GM18868 (cell line): Measurements from ENCODE around the gene SURF6.
"Not testable (repeated sequence)": the region's sequence is repeated elsewhere in the genome, so short reads cannot be mapped to it uniquely, and the experiment has no call there.

Experiments
- ATAC-seq: cut with Tn5 transposase; IDR thresholded peaks from one replicate; pipeline ENCODE4 v1.9.1; 2021; ENCODE audit warnings: mild to moderate bottlenecking, moderate library complexity; ENCODE audit not compliant: unreplicated experiment

SURF6 gene

GRCh38 chr9:133329306-133330156 is 6.5 kb downstream of the SURF6 start:
- ATAC-seq = not testable (repeated sequence)

GRCh38 chr9:133327834-133328484 is 8.0 kb downstream of the SURF6 start:
- no peak for ATAC-seq

DNA sequence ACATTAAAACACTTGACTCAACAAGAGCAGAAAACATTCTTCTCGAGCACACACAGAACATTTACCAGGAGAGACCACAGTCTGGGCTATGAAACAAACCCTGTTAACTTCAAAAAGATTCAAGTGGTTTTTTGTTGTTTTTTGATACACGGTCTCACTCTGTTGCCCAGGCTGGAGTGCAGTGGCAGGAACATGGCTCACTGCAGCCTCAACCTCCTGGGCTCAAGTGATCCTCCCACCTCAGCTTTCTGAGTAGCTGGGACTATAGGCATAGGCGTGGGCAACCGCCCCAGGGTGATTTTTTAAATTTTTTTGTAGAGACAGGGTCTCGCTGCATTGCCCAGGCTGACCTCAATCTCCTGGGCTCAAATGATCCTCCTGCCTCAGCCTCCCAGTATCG is 9.0 kb downstream of the SURF6 start:
- not testable (repeated sequence) for ATAC-seq

DNA sequence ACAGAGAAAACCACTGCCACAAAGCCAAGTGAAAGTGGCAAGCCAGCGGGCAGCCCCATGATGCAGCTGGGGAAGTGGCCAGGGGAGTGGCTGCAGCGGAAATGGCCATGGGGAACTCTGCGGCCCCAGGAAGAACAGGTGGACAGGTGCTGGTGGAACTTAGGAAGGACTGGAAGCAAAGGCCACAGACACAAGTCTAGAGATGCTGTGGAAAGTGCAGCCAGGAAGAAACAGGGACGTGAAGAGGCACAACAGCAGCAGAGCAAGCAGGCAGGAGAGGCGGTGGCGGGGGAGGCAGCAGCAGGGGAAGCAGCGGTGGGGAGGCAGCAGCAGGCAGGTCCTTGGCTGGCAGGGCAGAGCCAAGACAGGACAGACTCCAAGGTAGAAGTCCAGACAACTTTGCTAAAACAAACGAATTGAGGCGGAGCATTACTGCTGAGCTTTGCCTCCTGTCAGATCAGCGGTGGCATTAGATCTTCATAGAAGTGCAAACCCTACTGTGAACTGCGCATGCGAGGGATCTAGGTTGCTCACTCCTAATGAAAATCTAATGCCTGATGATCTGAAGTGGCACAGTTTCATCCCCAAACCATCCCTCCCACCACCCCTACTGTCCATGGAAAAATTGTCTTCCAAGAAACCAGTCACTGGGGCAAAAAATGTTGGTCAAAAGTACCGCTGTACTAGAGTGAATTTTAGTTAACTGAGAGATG is 11.8 kb downstream of the SURF6 start:
- ATAC-seq = no peak

DNA sequence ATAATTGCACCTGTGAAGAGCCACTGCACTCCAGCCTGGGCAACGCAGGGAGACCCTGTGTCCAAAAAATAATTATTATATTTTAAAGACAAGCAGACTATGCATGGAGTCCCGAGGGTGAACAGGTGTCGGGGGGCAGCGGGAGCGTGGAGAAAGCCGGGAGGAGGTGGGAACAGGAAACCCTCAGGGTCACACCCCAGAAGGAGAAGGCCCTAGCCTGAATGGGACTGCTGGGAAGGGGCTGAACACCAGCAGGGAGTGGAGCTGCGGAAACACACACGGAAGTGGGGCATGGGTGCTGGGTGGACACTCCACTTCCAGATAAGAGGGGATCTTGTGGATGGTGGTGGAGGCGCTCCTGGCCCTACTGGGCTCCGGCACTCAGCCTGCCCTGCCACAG is 12.8 kb downstream of the SURF6 start:
- ATAC-seq = no peak

DNA sequence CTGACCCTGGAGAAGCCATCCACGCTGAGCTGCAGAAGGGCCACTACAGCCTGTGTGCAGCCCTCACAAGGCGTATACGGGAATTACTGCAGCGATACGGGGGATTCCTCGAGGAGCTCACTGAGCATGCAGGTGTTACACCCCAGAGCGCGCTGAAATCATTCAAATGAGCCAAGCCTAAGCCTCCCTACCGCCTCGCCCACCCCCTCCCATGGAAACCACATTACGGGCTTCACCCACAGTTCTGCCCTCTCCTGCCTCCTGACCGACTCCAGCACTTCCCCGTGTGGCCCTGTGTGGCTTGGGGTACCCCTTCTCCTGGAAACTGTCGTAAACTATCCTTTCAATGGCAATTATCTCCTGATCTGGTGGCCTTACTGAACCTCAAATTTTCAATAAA is 13.3 kb downstream of the SURF6 start:
- no peak for ATAC-seq

DNA sequence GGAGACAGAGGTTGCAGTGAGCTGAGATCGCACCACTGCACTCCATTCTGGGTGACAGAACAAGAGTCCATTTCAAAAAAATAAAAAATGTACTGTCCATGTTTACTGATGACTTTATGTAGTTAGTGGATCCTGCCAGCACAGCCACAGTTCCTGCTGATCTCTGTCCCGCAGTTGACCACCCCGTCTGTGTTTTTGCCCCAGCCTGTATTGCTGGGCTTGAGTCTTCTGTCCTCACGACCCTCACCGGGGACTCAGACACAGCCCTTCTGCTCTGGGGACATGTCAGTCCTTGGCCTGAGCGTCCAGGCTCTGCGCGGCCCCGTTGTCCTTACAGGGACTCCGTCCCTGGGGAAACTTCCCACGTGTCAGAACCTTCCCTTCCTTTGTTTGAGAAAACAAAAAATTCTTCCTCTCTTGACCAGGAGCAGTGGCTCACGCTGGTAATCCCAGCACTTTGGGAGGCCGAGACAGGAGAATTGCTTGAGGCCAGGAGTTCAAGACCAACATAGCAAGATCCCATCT is 14.5 kb downstream of the SURF6 start:
- no peak for ATAC-seq

DNA sequence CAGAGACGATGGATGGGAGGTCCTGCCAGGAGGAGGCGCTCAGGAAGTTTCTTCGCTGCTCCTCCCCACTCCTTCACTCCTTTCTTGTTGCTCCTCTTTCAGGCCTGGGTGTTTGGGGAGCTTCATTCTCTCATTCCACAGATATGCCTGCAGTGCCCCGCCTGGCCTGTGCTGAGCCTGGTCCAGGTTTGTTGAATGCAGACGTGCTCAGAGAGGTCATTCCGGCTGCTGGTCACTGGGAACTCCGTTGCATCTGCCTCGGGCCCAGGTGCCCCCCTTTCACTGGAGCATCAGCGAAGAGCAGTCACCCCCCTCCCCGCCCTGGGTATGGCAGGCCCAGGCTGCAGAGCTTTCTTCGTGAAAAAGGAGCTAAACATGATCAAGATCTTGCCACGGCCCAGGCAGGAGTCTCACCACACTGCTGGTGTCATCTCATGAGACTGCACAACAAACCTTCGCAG is 15.5 kb downstream of the SURF6 start:
- ATAC-seq = no peak

GRCh38 chr9:133317551-133317950 is 18.4 kb downstream of the SURF6 start:
- ATAC-seq = not testable (repeated sequence)

DNA sequence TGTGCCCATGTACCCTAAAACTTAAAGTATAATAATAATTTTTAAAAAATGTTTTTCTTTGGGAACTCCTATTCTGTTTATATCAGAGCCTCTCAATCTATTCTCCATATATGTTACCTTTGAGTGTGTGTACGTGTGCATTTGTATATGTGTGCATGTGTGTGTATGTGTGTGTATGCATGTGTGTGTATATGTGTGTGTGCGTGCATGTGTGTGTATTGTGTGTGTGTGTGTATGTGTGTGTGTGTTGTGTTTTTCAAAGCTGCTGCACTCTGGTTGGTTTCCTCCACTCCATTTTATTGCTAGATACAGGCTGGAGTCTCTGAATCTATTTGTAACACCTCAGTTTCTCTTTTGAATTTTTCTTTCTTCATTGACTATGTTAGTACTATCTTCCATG is 20.0 kb downstream of the SURF6 start:
- no peak for ATAC-seq

GRCh38 chr9:133309608-133310007 is 26.4 kb downstream of the SURF6 start:
- ATAC-seq = no peak

- ATAC-seq = no peak
These were observed 28.7 kb downstream of the SURF6 start for GRCh38 chr9:133307301-133307700.

GRCh38 chr9:133306242-133307204 is 29.5 kb downstream of the SURF6 start:
- ATAC-seq = no peak

DNA sequence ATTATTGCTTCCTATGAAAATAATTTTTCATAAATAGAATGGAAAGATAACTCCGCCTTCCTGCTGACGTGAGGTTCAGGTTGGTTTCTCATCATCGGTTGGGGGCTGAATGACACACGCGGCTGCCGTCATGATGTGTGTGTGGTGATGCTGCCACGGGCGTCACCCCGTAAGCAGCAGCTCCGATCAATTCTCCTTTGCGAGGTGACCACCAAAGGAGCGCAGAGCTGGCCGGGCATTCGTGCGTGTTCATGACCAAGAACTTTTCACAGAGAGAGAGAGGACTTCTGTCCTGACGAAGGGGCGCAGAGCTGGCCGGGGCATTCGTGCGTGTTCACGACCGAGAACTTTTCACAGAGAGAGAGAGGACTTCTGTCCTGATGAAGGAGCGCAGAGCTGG is 30.3 kb downstream of the SURF6 start:
- ATAC-seq = no peak

DNA sequence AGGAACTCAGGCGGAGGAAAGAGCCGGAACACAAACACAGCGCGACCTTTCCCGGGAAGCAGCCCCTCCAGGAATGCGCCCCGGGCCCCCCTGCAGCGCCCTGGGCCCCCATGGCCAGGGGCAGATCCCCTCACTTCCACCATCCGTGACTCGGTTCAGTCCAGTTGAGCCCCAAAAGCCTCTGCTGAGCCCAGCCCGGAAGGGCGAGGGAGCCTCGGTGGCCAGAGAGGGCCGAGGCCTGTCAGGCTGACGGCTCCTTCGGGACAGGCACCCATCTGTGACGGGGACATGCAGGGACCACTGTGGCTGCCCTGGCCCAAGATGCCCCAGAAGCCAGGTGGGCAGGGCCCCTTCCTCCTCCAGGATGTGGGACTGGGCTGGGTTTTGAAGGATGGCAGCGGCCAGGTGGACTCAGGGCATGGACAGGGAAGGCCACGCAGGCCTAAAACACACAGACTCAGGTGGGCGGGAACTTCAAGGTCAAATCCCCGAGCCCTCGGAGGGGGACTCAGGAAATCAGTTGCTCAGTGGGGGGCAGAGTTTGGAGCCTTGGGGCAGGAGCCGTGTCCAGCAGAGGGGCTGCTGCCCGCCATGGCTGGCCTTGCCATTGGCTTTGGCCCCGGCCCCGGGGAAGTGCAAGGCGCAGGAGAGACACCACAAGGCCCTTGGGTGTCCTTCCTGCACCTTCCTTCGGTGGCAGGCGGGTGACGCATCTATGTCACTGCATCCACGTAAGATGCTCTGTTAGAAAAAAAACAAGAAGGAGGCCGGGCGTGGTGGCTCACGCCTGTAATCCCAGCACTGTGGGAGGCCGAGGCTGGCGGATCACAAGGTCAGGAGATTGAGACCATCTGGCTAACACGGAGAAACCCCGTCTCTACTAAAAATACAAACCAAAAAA is 31.3 kb downstream of the SURF6 start:
- ATAC-seq = no peak

GRCh38 chr9:133304158-133304470 is 31.9 kb downstream of the SURF6 start:
- no peak for ATAC-seq

- ATAC-seq = no peak
These were observed 32.5 kb downstream of the SURF6 start for GRCh38 chr9:133303266-133304157.
